Mesenteric fat pad (tissue), 1 donor: ENCODE results near the gene EPB41L1. TPM values are rescaled to one million over a fixed set of nuclear protein-coding genes. Genes with fewer than 3 reads are reported as not detected.

ENCODE experiments used
- DNase-seq: peaks from one replicate; pipeline ENCODE4 v3.0.0-alpha.2; 2020; ENCODE audit warnings: low spot score
- long read RNA-seq: library from polyadenylated mRNA; unstranded; transcript quantifications from one replicate; pipeline ENCODE4 v2.0.0, GENCODE V29; 2020
- total RNA-seq: library from RNA; stranded (reverse); fragmentation: NEBNext Ultra II Directional; extraction: Animal tissue kit (Norgen Biotek cat#: 25700); gene quantifications from one replicate; pipeline ENCODE4 v1.2.1, GENCODE V29; 2021
- donor health status: DM: yes; HTN: yes; CAD: no.

EPB41L1 gene
- 59.7 TPM for total RNA-seq
- long read RNA-seq, partial matches to known transcripts, result 6 of 28 reads
- long read RNA-seq, other reads (novel, unspliced or antisense), result 22 of 28 reads

DNA sequence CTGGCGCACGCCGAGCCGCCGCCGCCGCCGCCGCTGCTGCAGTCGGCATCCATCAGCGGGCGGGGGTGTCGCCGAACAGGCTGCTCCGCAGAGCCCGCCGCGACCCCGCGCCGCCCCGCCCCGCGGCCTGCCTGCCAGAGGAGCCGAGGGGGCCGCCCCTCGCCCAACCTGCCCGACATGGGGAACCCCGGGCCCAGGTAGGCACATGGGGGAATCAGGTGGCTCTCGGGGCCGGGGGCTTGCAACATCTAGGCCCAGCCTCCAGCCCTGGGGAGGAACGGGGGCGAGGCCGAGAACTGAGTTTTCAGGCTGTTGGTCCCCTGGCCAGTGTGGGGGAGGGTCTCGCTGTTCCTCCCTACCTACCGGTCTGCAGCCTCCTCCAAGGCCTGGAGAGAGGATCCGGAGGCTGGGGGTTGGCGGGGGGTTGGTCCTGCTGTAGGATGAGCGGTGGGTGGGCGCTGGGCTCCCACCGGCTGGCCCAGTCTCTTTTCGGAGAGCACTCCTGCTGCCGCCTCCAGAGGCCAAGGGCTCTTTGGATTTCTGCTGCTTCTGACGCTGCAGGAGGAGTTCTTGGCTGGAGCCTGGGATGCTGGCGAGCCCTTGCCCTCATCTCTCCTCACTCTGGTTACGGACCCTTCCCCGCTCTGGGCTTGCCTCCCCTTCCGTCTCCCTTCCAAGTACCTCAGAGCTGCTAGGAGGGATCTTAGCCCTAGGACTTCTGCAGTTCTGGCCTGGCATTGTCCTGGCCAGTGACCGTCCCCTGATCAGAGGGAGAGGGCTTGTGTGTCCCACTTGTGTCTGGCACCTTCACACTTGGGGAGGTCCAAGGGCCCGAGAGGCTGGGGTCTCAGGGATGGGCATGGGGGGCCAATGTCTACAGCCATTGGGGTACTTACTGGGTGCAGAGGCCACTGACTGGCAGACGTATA, at the start of gene EPB41L1:
Gene EPB41L1 (plus strand): TSS at position 41 of the 929 bp plus-strand sequence. CDS start 19,038 bp downstream, outside the sequence.
- DNase-seq, result no peak

DNA sequence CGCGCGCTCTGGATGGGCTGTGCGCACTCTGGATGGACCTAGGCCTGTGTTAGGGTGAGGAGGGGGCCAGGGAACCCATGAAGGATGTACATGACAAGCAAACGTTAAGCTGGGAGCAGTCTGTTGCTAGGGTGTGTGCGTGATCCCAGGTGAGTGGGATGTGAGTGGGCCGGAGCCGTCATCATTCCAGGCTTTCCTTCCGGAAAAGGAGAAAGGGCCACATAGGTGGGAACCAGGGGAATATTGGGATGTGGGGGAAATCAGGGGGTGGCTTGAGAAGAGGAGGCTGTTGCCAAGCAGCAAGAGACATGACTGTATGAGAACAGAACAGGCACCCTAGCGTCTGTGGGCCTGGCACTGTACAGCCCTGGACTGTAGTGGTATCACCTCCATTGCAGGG, 49.7 kb upstream of the EPB41L1 start:
- no peak for DNase-seq

DNA sequence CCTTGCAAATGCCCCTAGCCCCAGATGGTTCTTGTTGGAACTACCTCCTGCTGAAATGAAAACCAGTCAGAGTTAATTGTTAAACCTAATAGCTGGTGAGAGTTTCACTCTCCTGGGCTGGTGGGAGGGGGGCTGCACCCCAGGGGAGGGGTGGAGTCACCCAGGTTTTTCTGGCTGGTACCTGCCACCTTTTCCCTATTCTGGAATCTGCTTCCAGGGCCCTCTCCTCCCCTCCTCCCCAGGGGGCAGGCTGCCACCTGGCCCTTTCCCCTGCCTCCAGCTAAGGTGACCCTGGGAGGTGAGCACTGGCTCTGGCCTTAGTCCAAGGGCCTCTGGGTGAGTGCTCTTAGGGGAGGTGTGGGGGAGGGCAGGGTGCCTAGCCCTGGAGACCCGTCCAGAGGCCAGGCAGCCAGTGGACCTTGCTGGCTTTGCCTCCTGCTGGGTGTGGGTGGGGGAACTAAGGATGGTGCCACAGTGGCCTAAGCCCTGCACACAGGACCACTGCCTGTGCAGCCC, 48.8 kb upstream of the EPB41L1 start:
- no peak for DNase-seq

DNA sequence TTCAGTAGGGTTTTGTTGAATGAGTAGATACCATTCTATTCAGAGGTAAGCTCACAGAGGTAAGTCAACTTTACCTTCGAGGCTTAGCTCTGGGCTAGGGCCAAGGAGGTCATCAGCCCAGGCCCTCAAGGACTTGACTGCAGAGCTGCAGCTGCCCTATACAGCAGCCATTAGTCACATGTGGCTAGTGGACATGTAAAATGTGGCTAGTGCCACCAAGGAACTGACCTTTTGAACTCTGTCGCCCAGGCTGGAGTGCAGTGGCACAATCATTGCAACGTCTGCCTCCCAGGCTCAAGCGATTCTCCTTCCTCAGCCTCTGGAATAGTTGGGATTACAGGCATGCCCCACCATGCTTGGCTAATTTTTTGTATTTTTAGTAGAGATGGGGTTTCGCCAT, 47.9 kb upstream of the EPB41L1 start:
- DNase-seq, result no peak

DNA sequence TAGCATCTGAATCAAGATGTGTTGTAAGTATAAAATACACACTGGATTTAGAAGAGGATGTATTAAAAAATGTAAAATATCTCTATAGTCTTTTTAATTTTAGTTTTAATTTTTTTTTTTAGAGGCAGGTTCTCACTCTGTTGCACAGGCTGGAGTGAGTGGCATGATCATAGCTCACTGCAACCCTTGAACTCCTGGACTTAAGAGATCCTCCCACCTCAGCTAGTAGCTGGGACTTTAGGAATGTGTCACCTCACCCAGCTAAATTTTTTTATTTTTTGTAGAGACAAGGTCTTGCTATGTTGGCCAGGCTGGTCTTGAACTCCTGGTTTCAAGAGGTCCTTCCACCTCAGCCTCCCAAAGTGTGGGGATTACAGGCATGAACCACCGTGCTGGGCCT, 46.7 kb upstream of the EPB41L1 start:
- no peak for DNase-seq

DNA sequence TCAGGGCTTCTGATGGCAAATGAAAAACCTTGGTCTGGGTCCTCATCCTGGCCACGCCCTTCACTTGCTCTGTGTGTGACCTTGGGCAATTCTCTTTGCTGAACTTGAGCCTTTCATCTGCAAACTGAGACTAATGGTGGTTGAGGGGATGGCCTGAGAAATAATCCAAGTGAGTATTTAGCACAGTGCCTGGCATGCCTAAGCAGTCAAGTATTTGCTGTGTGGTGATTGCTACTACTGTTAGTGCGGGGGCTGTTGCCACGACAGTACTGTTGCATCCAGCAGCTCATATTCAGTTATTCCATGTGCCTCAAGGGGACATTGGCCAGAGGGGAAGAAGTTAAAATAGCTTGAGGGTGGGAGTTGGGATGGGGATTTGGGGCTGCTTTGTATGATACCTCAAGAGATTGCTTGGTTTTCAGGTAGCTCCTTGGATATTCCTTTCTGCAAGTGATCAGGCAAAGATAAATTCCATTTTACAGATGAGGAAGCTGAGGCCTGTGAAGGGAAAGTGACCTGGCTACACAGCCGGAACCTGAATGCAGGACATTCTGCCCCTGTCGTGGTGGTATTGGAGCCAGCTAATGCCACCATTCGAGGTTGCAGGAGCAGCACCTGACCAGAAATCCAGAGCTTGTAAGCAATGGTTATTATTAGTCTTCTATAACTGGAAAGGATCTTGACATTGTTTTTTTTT, 45.1 kb upstream of the EPB41L1 start:
- no peak for DNase-seq

DNA sequence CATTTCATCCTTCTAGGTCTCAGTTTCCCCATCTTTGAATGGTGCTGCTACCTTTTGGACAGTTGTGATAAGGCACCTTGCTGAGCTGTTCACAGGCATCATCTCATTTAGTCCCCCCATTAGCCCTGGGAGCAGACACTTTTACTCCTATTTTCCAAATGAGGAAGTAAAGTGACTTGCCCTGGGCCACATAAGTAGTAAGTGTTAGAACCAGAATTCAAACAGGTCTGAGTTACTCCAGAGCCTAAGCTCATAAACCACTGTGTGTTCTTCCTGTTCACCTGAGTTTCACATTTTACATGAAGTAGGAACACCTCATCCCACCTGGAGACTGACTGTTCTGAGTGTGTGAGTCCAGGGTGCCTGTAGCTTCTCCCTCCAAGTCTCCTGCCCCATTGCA, 43.5 kb upstream of the EPB41L1 start:
- no peak for DNase-seq

DNA sequence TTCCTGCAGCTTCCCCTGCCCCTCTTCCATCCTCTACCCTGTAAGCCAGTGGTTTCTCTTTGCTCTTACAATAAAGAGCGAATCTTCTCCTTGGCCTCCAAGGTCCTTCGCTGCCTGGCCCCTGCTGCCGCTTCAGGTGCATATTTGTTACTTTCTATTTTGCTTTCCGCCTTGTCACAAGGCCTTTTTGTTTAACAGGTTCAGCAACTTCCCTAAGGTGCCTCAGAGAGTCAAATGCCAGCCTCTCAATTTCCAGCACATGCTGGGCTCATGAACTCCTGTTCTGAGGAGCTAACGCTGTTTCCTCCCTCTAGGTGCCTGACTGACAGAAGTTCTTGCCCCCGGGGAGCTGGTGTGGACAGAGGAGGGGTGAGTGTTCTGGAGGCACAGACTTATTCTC, 42.4 kb upstream of the EPB41L1 start:
- DNase-seq, result no peak

DNA sequence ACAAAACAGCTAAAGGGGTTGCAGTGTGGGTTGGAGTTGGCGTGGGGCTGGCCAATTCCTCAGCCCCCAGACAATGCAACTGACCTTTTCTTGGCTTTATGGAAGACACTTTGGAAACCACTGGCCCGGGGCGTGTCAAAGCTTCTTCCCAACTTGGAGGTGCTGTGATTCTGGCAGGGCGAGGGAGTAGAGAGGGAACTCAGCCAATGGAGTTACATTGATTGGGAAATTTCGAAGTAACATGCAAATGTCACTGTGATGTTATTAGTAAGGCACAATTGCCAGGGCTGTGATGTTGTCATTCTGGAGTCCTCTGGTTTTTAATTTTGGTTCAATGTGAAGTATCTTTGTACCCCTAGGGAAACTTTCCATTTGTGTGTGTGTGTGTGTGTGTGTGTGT, 41.5 kb upstream of the EPB41L1 start:
- DNase-seq, result no peak

DNA sequence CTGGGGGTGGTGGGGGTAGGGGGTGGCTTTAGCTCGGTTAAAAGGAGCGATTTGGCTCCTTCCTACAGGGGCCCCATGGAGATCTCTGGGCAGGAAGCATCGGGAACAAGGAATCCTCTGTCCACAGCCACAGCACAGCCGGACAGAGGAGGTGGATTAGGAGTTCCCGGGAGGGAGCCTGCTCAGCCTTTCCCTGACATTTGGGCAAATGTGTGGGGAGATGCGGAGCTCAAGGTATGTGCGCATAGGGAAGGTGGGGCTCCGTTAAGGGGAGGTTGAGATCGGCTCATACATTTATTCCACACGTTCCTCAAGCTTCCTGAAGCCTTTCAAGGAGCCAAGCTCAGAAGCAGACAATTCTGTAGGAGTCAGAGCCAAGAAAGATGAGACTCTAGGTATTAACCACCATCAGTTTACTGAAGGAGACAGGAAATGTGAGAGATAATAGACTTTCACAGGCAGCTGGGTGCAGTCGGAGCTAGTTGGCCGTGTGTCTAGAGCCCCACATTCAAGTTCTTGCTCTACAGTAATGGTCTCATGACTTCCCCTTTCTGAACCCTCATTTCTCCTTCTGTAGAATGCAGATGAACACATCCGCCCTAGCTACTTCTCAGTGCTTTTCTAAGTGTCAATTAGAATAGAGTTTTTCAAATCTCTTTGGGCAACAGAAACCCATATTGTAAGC, 40.8 kb upstream of the EPB41L1 start:
- DNase-seq, result no peak

DNA sequence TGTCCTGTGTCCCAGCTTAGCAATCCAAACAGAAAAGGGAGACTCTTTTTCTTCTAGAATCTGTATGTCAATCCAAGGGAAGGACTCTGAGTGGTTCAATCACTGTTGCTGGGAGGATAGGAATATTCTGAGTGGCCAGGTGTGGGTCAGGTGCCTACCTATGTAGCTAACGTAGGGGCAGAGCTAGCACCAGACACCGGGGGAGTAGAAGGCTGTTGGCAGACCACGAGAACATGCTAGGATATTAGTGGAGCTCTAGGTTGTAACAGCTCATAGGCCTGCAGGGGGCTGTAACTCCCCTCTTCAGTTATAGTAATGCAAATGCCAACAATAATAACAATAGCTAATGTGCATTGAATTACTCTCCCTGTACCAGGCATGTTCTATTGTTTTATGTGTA, 39.8 kb upstream of the EPB41L1 start:
- DNase-seq, result no peak

DNA sequence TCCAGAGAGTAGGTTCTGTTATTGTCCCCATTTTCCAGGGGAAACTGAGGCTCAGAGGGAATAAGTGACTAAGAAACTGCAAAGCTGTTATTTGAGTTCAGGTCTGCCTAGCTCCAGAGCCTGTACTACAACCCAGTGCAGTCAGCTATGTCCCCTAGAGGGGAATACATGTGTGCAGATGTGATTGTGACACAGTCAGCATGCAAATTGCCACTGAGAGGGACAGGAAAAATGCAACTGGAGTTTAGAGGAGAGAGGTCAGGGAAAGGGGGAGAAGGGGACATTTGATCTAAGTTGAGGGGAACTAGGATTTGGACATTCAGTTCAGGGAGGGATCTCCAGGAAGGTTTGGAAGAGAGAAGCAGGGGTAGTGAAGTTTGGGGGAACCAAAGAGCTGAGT, 38.6 kb upstream of the EPB41L1 start:
- DNase-seq, result no peak

DNA sequence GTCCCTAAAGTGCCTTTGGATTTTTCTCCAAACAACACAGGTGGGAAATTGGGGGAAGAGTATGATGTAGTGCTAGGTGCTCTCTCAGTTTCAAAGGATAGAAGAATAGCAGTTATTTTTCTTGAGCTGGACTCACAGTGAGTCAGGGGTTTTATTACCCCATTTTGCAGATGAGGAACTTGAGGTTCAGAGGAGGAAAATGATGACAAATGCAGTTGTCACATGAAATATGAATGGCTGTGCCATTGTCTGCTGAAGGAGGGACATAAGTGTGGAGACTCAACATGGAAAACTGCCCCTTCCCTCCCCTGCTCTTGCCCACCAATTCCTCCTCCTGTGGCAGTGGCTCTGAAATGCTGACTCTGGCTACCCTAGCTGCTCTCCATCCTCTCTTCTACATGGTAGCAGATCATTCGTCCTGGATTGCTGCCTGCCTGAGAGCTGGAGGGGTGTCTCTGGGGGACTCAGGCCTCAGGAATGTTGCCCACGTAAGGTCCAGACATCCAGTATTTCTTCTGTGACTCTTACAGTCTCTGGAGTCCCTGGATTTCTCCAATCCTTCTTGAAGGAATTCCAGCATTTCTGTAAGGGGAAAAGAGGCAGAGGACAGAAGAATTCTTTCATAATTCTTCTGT, 37.6 kb upstream of the EPB41L1 start:
- no peak for DNase-seq

DNA sequence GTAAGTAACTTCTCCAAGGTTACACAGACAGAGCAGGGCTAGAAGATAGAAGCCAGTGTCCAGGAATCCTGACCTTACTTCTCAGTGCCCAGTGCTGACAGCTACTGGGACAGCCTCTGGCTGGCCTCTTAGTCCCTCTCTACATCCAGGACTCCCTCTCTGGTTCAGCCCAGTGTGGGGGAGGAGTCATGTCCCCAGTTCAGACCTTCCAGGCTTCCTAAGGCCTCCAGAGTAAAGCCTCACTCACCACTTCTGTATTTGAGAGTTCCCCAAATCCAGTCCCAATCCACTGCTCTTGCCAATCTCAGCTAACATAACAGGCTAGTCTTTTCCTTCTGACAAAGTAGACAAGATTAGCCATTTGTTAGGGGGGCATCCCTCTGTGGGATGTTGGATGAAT, 36.9 kb upstream of the EPB41L1 start:
- no peak for DNase-seq

DNA sequence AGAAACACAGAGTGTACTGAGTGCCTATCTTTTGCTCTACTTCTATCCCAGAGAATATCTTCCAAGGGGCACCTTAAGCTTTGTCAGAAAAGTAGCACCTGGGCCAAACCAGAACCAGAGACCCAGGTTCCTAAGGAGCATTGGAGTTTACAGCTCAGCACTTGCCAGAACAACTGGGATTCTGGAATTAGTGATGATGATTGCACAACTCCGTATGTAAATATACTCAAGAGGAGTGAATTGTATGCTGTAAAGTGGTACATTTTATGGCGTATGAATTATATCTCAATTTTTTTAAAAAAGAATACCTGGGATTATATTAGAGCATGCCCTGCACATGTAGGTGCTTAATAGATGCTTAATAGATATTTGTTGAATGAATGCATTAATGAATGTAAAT, 36.2 kb upstream of the EPB41L1 start:
- no peak for DNase-seq

DNA sequence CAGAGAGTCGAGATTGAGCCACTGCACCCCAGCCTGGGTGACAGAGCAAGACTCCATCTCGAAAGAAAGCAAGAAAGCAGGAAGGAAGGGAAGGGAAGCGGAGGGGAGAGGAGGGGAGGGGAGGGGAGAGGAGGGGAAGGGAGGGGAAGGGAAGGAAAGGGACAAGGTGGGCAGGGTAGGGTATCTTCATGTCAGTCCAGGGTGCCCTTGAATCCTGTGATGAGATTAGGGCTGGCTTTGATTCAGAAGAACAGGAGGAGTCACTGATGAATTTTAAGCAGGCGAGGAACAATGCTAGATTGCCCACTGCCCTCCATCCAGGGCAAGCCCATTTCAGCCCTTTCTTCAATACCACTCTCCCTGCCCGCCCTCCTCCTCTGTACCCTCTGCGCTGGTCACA, 35.0 kb upstream of the EPB41L1 start:
- no peak for DNase-seq

DNA sequence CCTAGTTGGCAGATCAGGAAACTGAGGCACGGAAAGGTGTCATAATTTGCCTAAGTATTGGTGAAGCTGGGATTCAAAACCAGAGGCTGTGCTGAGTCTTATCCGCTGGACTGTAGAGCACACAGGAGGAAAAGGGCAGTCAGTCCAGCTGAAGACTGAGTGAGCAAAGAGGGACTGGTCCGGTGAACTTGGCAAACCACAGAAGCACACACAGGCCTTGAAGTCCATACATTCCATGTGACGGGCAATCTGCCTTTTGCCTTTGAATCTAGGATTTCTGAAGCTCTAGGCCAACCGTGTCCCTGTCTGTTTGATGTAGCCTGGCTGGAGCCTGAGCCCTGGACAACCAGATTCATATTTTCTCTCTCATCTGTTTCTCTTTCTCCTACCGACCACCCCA, 34.3 kb upstream of the EPB41L1 start:
- no peak for DNase-seq

DNA sequence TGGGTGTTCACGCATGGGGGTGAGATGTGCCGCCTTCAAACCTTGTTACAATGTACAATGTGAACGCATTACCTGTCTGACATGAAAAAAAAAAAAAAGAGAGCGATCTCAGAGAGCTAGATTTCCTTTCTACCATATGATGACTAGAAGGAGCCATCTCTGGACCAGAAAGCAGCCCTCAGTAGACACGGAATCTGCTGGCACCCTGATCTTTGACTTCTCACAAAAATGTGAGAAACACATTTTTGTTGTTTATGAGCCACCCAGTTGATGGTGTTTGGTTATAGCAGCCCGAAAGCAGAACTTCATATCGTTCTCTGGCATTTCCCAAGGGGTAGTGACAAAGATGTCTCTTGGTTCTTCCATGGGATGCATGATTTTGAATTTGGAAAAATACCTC, 33.5 kb upstream of the EPB41L1 start:
- no peak for DNase-seq

DNA sequence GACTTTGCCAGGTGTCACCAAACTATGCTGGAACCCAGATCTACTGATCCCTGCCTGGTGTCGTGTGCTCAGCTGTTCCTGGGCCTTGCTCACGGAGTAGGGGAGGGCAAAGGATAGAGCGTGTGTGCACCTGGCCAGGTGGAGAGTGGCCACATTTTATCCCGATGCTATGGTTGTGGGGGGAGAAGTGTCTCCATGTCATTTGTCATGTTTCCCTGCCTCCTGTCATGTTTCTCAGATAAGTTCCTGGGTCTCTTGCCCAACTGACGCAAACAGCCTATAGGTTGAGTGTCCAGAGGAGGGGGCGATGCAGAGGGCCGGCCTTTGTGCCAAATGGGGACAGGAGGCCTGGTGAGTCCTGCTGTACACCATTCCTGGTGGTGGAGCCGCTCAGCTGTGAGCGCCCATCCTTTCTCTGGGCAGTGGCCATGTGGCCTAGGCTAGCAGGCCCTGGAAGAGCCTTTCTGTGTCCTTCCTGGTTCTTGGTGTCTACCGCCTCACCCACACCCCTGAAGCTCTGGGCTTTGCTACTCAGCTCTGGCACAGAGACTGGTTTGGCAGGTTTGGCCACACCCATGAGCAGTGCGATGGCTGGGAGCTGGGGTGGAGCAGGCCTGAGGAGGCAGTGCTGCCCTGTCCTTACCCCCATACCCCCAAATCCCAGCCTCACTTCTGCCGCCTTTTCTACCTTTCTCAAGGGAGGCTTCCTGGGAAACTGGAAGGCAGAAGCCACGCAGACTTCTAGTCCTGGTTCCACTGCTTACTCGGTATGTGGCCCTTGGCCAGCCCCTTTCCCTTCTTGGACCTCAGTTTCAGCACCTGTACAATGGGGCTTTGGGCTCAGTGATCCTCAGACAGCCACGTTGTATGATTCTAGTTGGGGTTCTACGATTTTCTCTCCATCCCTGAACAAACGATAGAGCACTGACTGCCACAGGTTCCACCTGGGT, 32.3 kb upstream of the EPB41L1 start:
- DNase-seq, result no peak

DNA sequence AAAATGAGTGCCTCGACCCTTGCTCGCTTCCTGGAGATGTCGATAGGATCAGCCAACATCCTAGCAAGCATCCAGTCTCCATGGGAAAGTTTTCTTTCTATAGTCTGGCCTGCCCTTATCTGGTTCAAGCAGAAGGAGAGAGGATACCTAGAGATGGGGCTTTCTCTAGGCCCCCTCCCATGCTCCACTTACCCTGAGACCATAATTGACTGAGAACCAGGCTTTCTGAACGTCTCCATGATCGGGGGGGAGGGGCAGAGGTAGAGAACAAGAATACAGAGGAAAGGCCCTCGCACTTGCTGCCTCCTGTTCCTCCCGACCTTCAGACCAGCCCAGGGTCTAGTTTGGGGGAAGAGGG, 31.6 kb upstream of the EPB41L1 start:
- DNase-seq, result no peak
